Loucy (cell line): ENCODE measurements around the gene VPS25.
"Not testable (repeated sequence)": the region's sequence is repeated elsewhere in the genome, so short reads cannot be mapped to it uniquely, and the experiment has no call there.

Experiments used
- H2AFZ ChIP-seq: fragments of 200-600 bp; sonication (generic); 2 replicates; pipeline ENCODE4 v1.6.0; 2016; ENCODE audit warnings: antibody characterized with exemption, mild to moderate bottlenecking, low read length, moderate library complexity
- H3F3A ChIP-seq: fragments of 200-600 bp; 2 replicates; pipeline ENCODE4 v1.6.0; 2016; ENCODE audit warnings: antibody characterized with exemption, low read depth, mild to moderate bottlenecking
- H3K27me3 ChIP-seq: fragments of 200-600 bp; sonication (generic); 2 replicates; pipeline ENCODE4 v1.6.1; 2014; ENCODE audit warnings: low read length, mild to moderate bottlenecking; ENCODE audit not compliant: insufficient read depth, poor library complexity, severe bottlenecking
- H3K36me3 ChIP-seq: fragments of 200-600 bp; sonication (generic); 2 replicates; pipeline ENCODE4 v1.6.1; 2016; ENCODE audit warnings: low read length; ENCODE audit not compliant: insufficient read depth
- H3K4me1 ChIP-seq: fragments of 200-600 bp; sonication (generic); 2 replicates; pipeline ENCODE4 v1.5.1; 2014; ENCODE audit warnings: low read length, mild to moderate bottlenecking; ENCODE audit not compliant: insufficient read depth, poor library complexity, severe bottlenecking
- H3K4me2 ChIP-seq: fragments of 200-600 bp; sonication (generic); 2 replicates; pipeline ENCODE4 v1.6.0; 2014; ENCODE audit warnings: antibody characterized with exemption, low read length, low read depth, mild to moderate bottlenecking; ENCODE audit not compliant: poor library complexity, severe bottlenecking
- H3K4me3 ChIP-seq: fragments of 200-600 bp; sonication (generic); 2 replicates; pipeline ENCODE4 v1.5.1; 2014; ENCODE audit warnings: low read length, mild to moderate bottlenecking, mixed read lengths; ENCODE audit not compliant: poor library complexity, severe bottlenecking
- H3K79me2 ChIP-seq: fragments of 200-600 bp; sonication (generic); 2 replicates; pipeline ENCODE4 v1.6.1; 2014; ENCODE audit warnings: low read length; ENCODE audit not compliant: insufficient read depth
- H3K9ac ChIP-seq: fragments of 200-600 bp; sonication (generic); 2 replicates; pipeline ENCODE4 v1.6.0; 2014; ENCODE audit warnings: mild to moderate bottlenecking, low read depth, low read length, moderate library complexity; ENCODE audit not compliant: poor library complexity, severe bottlenecking
- H3K9me2 ChIP-seq: fragments of 200-600 bp; sonication (generic); replicated peaks from 2 replicates; pipeline ENCODE4 v1.6.1; 2016; ENCODE audit warnings: low read depth, low read length, mixed read lengths
- H3K9me3 ChIP-seq: fragments of 200-600 bp; sonication (generic); 2 replicates; pipeline ENCODE4 v1.6.1; 2014; ENCODE audit warnings: mild to moderate bottlenecking, antibody characterized with exemption, low read length, low read depth; ENCODE audit not compliant: insufficient read depth
- H4K20me1 ChIP-seq: fragments of 200-600 bp; sonication (generic); 2 replicates; pipeline ENCODE4 v1.6.0; 2014; ENCODE audit warnings: antibody characterized with exemption, low read length, mild to moderate bottlenecking; ENCODE audit not compliant: insufficient read depth, poor library complexity, severe bottlenecking
- CTCF ChIP-seq: fragments of 200-600 bp; sonication (generic); conservative IDR thresholded peaks from 2 replicates; pipeline ENCODE4 v1.5.1; 2014; ENCODE audit warnings: mild to moderate bottlenecking, antibody characterized with exemption, low read length
- EZH2phosphoT487 ChIP-seq: fragments of 200-600 bp; IDR thresholded peaks from 2 replicates; pipeline ENCODE4 v1.6.1; 2018; ENCODE audit warnings: antibody characterized with exemption, mild to moderate bottlenecking, moderate library complexity, borderline replicate concordance

VPS25 gene

GRCh38 chr17:42761638-42762037 lies 11.6 kb upstream of the VPS25 start:
- Histone ChIP-seq H3K9me3 (no peaks in the 10 kb centered on the region), H3K9ac (no peak overlapping the region), H3K4me1 (no peaks in the 10 kb centered on the region), H3K4me3 (no peak overlapping the region), H3K36me3 (no peaks in the 10 kb centered on the region), H3K9me2 (no peaks in the 10 kb centered on the region), H3K27me3 (peaks cover 12% of the 10 kb centered on the region), H3K79me2 (no peaks in the 10 kb centered on the region), H3K4me2 (no peak overlapping the region), H3F3A (no peaks in the 10 kb centered on the region), H4K20me1 (no peaks in the 10 kb centered on the region), H2AFZ (no peak overlapping the region)
- TF ChIP-seq EZH2phosphoT487 (no peak), CTCF (no peak)

- Histone ChIP-seq H2AFZ (no peak overlapping the region), H3K36me3 (no peaks in the 10 kb centered on the region), H3K27me3 (peaks cover 5% of the 10 kb centered on the region), H3F3A (no peaks in the 10 kb centered on the region), H3K9me3 (no peaks in the 10 kb centered on the region), H3K9me2 (no peaks in the 10 kb centered on the region), H4K20me1 (no peaks in the 10 kb centered on the region), H3K4me1 (no peaks in the 10 kb centered on the region), H3K79me2 (no peaks in the 10 kb centered on the region), H3K4me2 (no peak overlapping the region), H3K4me3 (no peak overlapping the region), H3K9ac (no peak overlapping the region)
- TF ChIP-seq EZH2phosphoT487 (no peak), CTCF (no peak)
Observed at GRCh38 chr17:42766124-42766523, 7.1 kb upstream of the VPS25 start.

GRCh38 chr17:42767512-42767911 lies 5.7 kb upstream of the VPS25 start:
- Histone ChIP-seq H3K27me3 (no peaks in the 10 kb centered on the region), H2AFZ (no peak overlapping the region), H3K4me2 (no peak overlapping the region), H3F3A (no peaks in the 10 kb centered on the region), H3K9me2 (no peaks in the 10 kb centered on the region), H3K4me3 (no peak overlapping the region), H3K9ac (no peak overlapping the region), H4K20me1 (no peaks in the 10 kb centered on the region), H3K9me3 (no peaks in the 10 kb centered on the region), H3K36me3 (no peaks in the 10 kb centered on the region), H3K4me1 (peaks cover 3% of the 10 kb centered on the region), H3K79me2 (no peaks in the 10 kb centered on the region)
- TF ChIP-seq EZH2phosphoT487: no peak

- not testable (repeated sequence) for H3K79me2 ChIP-seq, H3K4me1 ChIP-seq, H3K36me3 ChIP-seq, H3F3A ChIP-seq, H2AFZ ChIP-seq, H3K9me3 ChIP-seq, H3K27me3 ChIP-seq, H3K9ac ChIP-seq, H3K9me2 ChIP-seq, H3K4me2 ChIP-seq, H3K4me3 ChIP-seq, H4K20me1 ChIP-seq
Observed at GRCh38 chr17:42768006-42768405, 5.2 kb upstream of the VPS25 start.

- H3K9me2 ChIP-seq, H3K9me3 ChIP-seq, H3K4me2 ChIP-seq, H3K36me3 ChIP-seq, H4K20me1 ChIP-seq, H2AFZ ChIP-seq, H3K9ac ChIP-seq, H3F3A ChIP-seq, H3K27me3 ChIP-seq, H3K4me3 ChIP-seq: not testable (repeated sequence)
- Histone ChIP-seq H3K79me2 (peaks cover 16% of the 10 kb centered on the region), H3K4me1 (peaks cover 15% of the 10 kb centered on the region)
Observed at GRCh38 chr17:42769964-42770363, 3.3 kb upstream of the VPS25 start.
